Nephron (organoid): Measurements from ENCODE around the gene ZNF841.

Source experiments
- H3K27ac Mint-ChIP-seq, 3 experiments: 2 replicates each; pipeline ENCODE4 v1.8.0; 2020; ENCODE audit warnings: mixed read lengths in 3 of 3, mild to moderate bottlenecking in 2 of 3, moderate library complexity in 1 of 3
- H3K27me3 Mint-ChIP-seq: 2 replicates; pipeline ENCODE4 v1.8.0; 2021; ENCODE audit warnings: low read depth, mild to moderate bottlenecking, moderate library complexity, mixed read lengths
- H3K36me3 Mint-ChIP-seq: 2 replicates; pipeline ENCODE4 v1.8.0; 2020; ENCODE audit warnings: low read depth, mixed read lengths
- H3K4me1 Mint-ChIP-seq: 2 replicates; pipeline ENCODE4 v1.8.0; 2020; ENCODE audit warnings: mixed read lengths
- H3K4me3 Mint-ChIP-seq, 3 experiments: 2 replicates each; pipeline ENCODE4 v1.8.0; 2020; ENCODE audit warnings: mild to moderate bottlenecking in 3 of 3, mixed read lengths in 3 of 3, moderate library complexity in 2 of 3
- H3K9me3 Mint-ChIP-seq: 2 replicates; pipeline ENCODE4 v1.8.0; 2020; ENCODE audit warnings: mixed read lengths
- CTCF ChIP-seq, 3 experiments: fragments of 200-600 bp; sonication (generic); IDR thresholded peaks; one replicate each; pipeline ENCODE4 v1.5.0; 2021; ENCODE audit warnings: antibody characterized with exemption in 3 of 3; ENCODE audit not compliant: unreplicated experiment in 3 of 3

Gene ZNF841

GRCh38 chr19:52022193-52022592 is 73.4 kb downstream of the ZNF841 start:
- H3K27me3 Mint-ChIP-seq = no peaks in the 10 kb centered on the region
- no peak overlapping the region for H3K4me3 Mint-ChIP-seq

GRCh38 chr19:52020506-52020905 is 75.1 kb downstream of the ZNF841 start:
- Mint-ChIP-seq H3K27me3 (no peaks in the 10 kb centered on the region), H3K27ac (no peak overlapping the region), H3K9me3 (peaks cover 88% of the 10 kb centered on the region), H3K4me3 (no peak overlapping the region), H3K36me3 (peaks cover 98% of the 10 kb centered on the region), H3K4me1 (no peaks in the 10 kb centered on the region)
- no peak for TF ChIP-seq CTCF (IDR thresholded peaks at IDR 0.05; ENCODE audit: unreplicated experiment in 3 of 3)

More at GRCh38 chr19:52022193-52022592, 73.4 kb downstream of the ZNF841 start:
- peaks cover 4% of the 10 kb centered on the region for H3K4me1 Mint-ChIP-seq
- peaks cover 98% of the 10 kb centered on the region for H3K36me3 Mint-ChIP-seq
- TF ChIP-seq CTCF (IDR thresholded peaks at IDR 0.05; ENCODE audit: unreplicated experiment in 3 of 3) = no peak
- H3K27ac Mint-ChIP-seq = no peak overlapping the region
- H3K9me3 Mint-ChIP-seq = peaks cover 85% of the 10 kb centered on the region
